Measurements from ENCODE around the gene SRGAP1. TPM values are rescaled to one million over a fixed set of nuclear protein-coding genes. Genes with fewer than 3 reads are reported as not detected.

The SRGAP1 gene
- total RNA-seq, 1 experiment from 2014 or later, result 26.8 TPM

DNA sequence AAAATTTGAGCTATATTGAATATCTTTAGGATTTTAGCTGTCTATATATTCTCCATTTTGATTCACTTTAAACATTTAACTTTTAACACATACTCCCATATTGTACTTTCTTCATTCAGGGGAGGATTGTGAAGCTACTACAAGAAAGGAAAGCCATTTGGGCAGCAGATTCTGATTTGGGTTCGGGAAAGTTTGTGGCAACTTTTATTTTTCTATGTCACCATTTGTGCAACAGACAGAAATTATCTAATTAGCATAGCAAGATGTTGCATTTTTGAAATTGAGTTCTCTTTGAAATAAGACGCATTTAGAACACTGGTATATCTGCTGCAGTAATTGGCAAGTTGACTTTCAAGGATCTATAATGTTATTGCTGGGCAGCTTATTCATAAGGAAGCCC is 243.3 kb downstream of the SRGAP1 start:
- BruUV-seq (replicated peaks), result no TSS peak
- H3K27ac ChIP-seq (ENCODE audit: low read length), result peak overlapping the region; percentile 78

DNA sequence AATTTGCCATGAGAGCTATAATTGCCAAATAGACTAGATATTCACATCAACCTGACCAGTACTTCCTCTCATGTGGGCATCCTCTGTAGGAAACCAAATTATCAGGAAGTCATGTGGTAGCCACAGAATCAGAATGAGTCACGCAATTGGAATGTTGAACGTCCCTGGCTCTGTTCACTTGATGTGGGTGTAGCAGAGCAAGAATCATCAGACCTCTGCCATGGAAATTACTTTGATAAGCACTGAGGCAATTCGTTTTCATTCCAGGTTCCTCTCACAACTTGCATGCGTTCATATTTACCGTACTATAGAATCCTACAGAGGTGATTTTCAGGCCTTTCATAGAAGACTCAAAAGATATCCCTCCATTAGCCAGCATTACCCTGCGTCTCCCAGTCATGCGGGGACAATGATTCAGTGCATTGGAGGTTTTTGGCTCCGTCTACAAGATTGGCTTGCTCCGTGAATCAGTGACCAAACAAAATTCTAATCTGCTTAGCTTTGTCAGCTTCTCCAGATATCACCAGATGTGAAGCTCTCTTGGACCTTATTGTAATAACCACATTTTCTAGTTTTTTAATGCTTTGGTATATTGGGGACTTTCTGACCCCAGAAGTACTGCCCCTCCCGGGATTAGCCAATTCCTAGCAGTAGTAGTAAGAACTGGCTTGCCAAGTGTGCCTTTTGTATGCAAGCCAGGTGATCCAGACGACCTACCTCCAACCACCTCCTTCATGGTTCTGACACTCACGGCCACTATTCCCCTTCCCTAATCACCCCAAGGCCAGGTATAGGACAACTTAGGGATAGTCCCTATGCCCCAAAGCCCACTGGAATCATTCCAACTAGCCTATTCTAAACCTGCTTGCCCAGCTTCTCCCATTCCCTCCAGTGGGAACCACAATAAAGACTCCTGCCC is 244.2 kb downstream of the SRGAP1 start:
- CTCF ChIA-PET, result no interaction called here
- H3K4me1 ChIP-seq (ENCODE audit: control insufficient read depth, insufficient read depth, low read length), result peaks cover 38% of the 10 kb centered on the region
- H3K9me3 ChIP-seq (ENCODE audit: control insufficient read depth, insufficient read depth, low read depth, low read length), result no peaks in the 10 kb centered on the region
- peak overlapping the region; percentile 78 for H3K27ac ChIP-seq (ENCODE audit: low read length)
- peak; percentile 92 for DNase-seq (ENCODE audit: low read depth, low spot score)
- BruUV-seq (replicated peaks), result no TSS peak
- POLR2A ChIA-PET, result interaction anchor here (0.5 to 0.6 kb wide), 2 partner anchors 8 to 351 kb away, joined by 4 read pairs; no protein-coding TSS in a partner anchor
- intact Hi-C loops (cut with micrococcal nuclease; ENCODE audit: unreplicated experiment) (no loop called here), in situ Hi-C loops (cut with HindIII; ENCODE audit: low pct_unique_long_range_greater_than_20kb, low sequenced_read_pairs) (no loop called here)
- H3K4me3 ChIP-seq (ENCODE audit: low read depth in 2 of 2, low read length in 2 of 2), result no peak overlapping the region
- peaks cover 3% of the 10 kb centered on the region for H3K36me3 ChIP-seq (ENCODE audit: control insufficient read depth, insufficient read depth, low read length)
- ATAC-seq, result peak; percentile 95
- TF ChIP-seq SIN3A (IDR thresholded peaks at IDR 0.05; ENCODE audit: borderline replicate concordance, insufficient read depth, low read depth, low read length) (no peak), POLR2AphosphoS5 (IDR thresholded peaks at IDR 0.05; ENCODE audit: low read depth, low read length) (no peak; the same call in 1 of the 2 replicates), TCF7L2 (IDR thresholded peaks at IDR 0.05; ENCODE audit: low read depth, low read length) (no peak)
- TF ChIP-seq, protein P1, sequence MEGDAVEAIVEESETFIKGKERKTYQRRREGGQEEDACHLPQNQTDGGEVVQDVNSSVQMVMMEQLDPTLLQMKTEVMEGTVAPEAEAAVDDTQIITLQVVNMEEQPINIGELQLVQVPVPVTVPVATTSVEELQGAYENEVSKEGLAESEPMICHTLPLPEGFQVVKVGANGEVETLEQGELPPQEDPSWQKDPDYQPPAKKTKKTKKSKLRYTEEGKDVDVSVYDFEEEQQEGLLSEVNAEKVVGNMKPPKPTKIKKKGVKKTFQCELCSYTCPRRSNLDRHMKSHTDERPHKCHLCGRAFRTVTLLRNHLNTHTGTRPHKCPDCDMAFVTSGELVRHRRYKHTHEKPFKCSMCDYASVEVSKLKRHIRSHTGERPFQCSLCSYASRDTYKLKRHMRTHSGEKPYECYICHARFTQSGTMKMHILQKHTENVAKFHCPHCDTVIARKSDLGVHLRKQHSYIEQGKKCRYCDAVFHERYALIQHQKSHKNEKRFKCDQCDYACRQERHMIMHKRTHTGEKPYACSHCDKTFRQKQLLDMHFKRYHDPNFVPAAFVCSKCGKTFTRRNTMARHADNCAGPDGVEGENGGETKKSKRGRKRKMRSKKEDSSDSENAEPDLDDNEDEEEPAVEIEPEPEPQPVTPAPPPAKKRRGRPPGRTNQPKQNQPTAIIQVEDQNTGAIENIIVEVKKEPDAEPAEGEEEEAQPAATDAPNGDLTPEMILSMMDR (IDR thresholded peaks at IDR 0.05), result no peak
- TF ChIP-seq, protein P2, sequence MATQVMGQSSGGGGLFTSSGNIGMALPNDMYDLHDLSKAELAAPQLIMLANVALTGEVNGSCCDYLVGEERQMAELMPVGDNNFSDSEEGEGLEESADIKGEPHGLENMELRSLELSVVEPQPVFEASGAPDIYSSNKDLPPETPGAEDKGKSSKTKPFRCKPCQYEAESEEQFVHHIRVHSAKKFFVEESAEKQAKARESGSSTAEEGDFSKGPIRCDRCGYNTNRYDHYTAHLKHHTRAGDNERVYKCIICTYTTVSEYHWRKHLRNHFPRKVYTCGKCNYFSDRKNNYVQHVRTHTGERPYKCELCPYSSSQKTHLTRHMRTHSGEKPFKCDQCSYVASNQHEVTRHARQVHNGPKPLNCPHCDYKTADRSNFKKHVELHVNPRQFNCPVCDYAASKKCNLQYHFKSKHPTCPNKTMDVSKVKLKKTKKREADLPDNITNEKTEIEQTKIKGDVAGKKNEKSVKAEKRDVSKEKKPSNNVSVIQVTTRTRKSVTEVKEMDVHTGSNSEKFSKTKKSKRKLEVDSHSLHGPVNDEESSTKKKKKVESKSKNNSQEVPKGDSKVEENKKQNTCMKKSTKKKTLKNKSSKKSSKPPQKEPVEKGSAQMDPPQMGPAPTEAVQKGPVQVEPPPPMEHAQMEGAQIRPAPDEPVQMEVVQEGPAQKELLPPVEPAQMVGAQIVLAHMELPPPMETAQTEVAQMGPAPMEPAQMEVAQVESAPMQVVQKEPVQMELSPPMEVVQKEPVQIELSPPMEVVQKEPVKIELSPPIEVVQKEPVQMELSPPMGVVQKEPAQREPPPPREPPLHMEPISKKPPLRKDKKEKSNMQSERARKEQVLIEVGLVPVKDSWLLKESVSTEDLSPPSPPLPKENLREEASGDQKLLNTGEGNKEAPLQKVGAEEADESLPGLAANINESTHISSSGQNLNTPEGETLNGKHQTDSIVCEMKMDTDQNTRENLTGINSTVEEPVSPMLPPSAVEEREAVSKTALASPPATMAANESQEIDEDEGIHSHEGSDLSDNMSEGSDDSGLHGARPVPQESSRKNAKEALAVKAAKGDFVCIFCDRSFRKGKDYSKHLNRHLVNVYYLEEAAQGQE (IDR thresholded peaks at IDR 0.05; ENCODE audit: insufficient read depth in 1 of 2, low read depth in 2 of 2, low read length in 1 of 2), result no peak
- H3K27me3 ChIP-seq (ENCODE audit: control insufficient read depth, insufficient read depth, low read length), result no peaks in the 10 kb centered on the region

More for the DNA sequence above, 243.3 kb downstream of the SRGAP1 start:
- POLR2A ChIA-PET, result no interaction called here
- in situ Hi-C loops (cut with HindIII; ENCODE audit: low pct_unique_long_range_greater_than_20kb, low sequenced_read_pairs), result no loop called here
- CTCF ChIA-PET, result no interaction called here
- no peaks in the 10 kb centered on the region for H3K9me3 ChIP-seq (ENCODE audit: control insufficient read depth, insufficient read depth, low read depth, low read length)
- ATAC-seq (no peak), DNase-seq (ENCODE audit: low read depth, low spot score) (no peak)
- H3K4me1 ChIP-seq (ENCODE audit: control insufficient read depth, insufficient read depth, low read length), result peaks cover 39% of the 10 kb centered on the region
- H3K36me3 ChIP-seq (ENCODE audit: control insufficient read depth, insufficient read depth, low read length), result peaks cover 3% of the 10 kb centered on the region
- no peak overlapping the region for H3K4me3 ChIP-seq (ENCODE audit: low read depth in 2 of 2, low read length in 2 of 2)
- no peaks in the 10 kb centered on the region for H3K27me3 ChIP-seq (ENCODE audit: control insufficient read depth, insufficient read depth, low read length)
- intact Hi-C loops (cut with micrococcal nuclease; ENCODE audit: unreplicated experiment), result no loop called here
- TF ChIP-seq, protein P1 (IDR thresholded peaks at IDR 0.05), result no peak
- TF ChIP-seq, protein P2 (IDR thresholded peaks at IDR 0.05; ENCODE audit: insufficient read depth in 1 of 2, low read depth in 2 of 2, low read length in 1 of 2), result no peak
- no peak for TF ChIP-seq TCF7L2 (IDR thresholded peaks at IDR 0.05; ENCODE audit: low read depth, low read length)
- TF ChIP-seq POLR2AphosphoS5 (IDR thresholded peaks at IDR 0.05; ENCODE audit: low read depth, low read length), result no peak
- no peak for TF ChIP-seq SIN3A (IDR thresholded peaks at IDR 0.05; ENCODE audit: borderline replicate concordance, insufficient read depth, low read depth, low read length)
